NB4 (cell line): ENCODE results near the gene PTOV1.

Source experiments
- CTCF ChIP-seq: IDR thresholded peaks from one replicate; pipeline ENCODE4 v1.5.1; 2012; ENCODE audit warnings: low read depth, low read length
- POLR2A ChIP-seq: IDR thresholded peaks from 2 replicates; pipeline ENCODE4 v1.6.1; 2011; ENCODE audit warnings: mild to moderate bottlenecking; ENCODE audit not compliant: insufficient read length; ENCODE audit errors: extremely low read depth
- TF ChIP-seq, protein P1 (sequence below): IDR thresholded peaks from 2 replicates; pipeline ENCODE4 v1.6.1; 2011; ENCODE audit warnings: low read depth, low read length

- TF ChIP-seq CTCF (no peak), POLR2A (no peak)
- TF ChIP-seq, protein P1, sequence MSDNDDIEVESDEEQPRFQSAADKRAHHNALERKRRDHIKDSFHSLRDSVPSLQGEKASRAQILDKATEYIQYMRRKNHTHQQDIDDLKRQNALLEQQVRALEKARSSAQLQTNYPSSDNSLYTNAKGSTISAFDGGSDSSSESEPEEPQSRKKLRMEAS, result no peak
These were observed 17.4 kb upstream of the PTOV1 start for GRCh38 chr19:49833599-49833998.
